Smooth muscle cell (in vitro differentiated cells): Measurements from ENCODE around the gene MARK2. TPM values are rescaled to one million over a fixed set of nuclear protein-coding genes. Genes with fewer than 3 reads are reported as not detected.

ENCODE experiments used
- DNase-seq: peaks from one replicate; lab custom pipeline; 2025; ENCODE audit not compliant: unreplicated experiment; lab: John Stamatoyannopoulos, UW
- H2AFZ ChIP-seq: fragments of 200-600 bp; sonication (generic); 2 replicates; pipeline ENCODE4 v1.6.0; 2016; ENCODE audit warnings: antibody characterized with exemption, low read depth, mild to moderate bottlenecking
- H3F3A ChIP-seq: fragments of 200-600 bp; sonication (generic); 2 replicates; pipeline ENCODE4 v1.6.0; 2017; ENCODE audit warnings: antibody characterized with exemption, low read depth
- H3K27ac ChIP-seq: fragments of 200-600 bp; sonication (generic); 2 replicates; pipeline ENCODE4 v1.5.1; 2016; ENCODE audit warnings: low read depth, mild to moderate bottlenecking
- H3K27me3 ChIP-seq: fragments of 200-600 bp; sonication (generic); 2 replicates; pipeline ENCODE4 v1.6.1; 2016; ENCODE audit warnings: low read depth, mild to moderate bottlenecking
- H3K36me3 ChIP-seq: fragments of 200-600 bp; sonication (generic); 2 replicates; pipeline ENCODE4 v1.5.1; 2016; ENCODE audit warnings: low read depth
- H3K4me1 ChIP-seq: fragments of 200-600 bp; sonication (generic); 2 replicates; pipeline ENCODE4 v1.5.1; 2016; ENCODE audit warnings: low read depth
- H3K4me2 ChIP-seq: fragments of 200-600 bp; sonication (generic); 2 replicates; pipeline ENCODE4 v1.6.0; 2016; ENCODE audit warnings: mild to moderate bottlenecking
- H3K4me3 ChIP-seq: fragments of 200-600 bp; sonication (generic); 2 replicates; pipeline ENCODE4 v1.5.1; 2016; ENCODE audit warnings: mild to moderate bottlenecking
- H3K79me2 ChIP-seq: fragments of 200-600 bp; sonication (generic); 2 replicates; pipeline ENCODE4 v1.6.0; 2016; ENCODE audit warnings: low read depth, mild to moderate bottlenecking
- H3K9ac ChIP-seq: fragments of 200-600 bp; sonication (generic); 2 replicates; pipeline ENCODE4 v1.6.0; 2016; ENCODE audit warnings: low read depth
- H3K9me3 ChIP-seq: fragments of 200-600 bp; sonication (generic); replicated peaks from 2 replicates; pipeline ENCODE4 v1.5.1; 2016; ENCODE audit warnings: low read depth
- H4K20me1 ChIP-seq: fragments of 200-600 bp; sonication (generic); 2 replicates; pipeline ENCODE4 v1.6.0; 2016; ENCODE audit warnings: low read depth
- CTCF ChIP-seq: fragments of 200-600 bp; sonication (generic); IDR thresholded peaks from 2 replicates; pipeline ENCODE4 v1.5.1; 2017; ENCODE audit warnings: borderline replicate concordance, mild to moderate bottlenecking, antibody characterized with exemption; ENCODE audit not compliant: insufficient read depth, poor library complexity, severe bottlenecking
- WGBS: methylation state at CpG from one replicate; pipeline ENCODE4 v1.1.7; 2016; ENCODE audit warnings: low lambda C conversion rate; 5-methylcytosine and 5-hydroxymethylcytosine counted together
- polyA plus RNA-seq: library from polyadenylated mRNA; unstranded; fragments of >200 nt; fragmentation: Nextera tagmentation; extraction: Ambion mirVana; gene quantifications from 2 replicates; pipeline ENCODE4 v1.2.1, GENCODE V29; 2016
- total RNA-seq: library from RNA; depleted of rRNA; stranded (reverse); fragments of >200 nt; gene quantifications from 2 replicates; pipeline ENCODE4 v1.2.3, GENCODE V29; 2014

The MARK2 gene
- total and polyA plus RNA-seq, 2 experiments from 2014 or later, result 14.2 to 23.3 TPM

- H3K4me3 ChIP-seq, result no peak overlapping the region
- no peak for DNase-seq
- no peaks in the 10 kb centered on the region for H3K27me3 ChIP-seq
- peaks cover 11% of the 10 kb centered on the region for H3K4me1 ChIP-seq
- no peaks in the 10 kb centered on the region for H3F3A ChIP-seq
- no peak for TF ChIP-seq CTCF
- no peaks in the 10 kb centered on the region for H3K36me3 ChIP-seq
- no peak overlapping the region for H3K4me2 ChIP-seq
- no peak overlapping the region for H3K9ac ChIP-seq
- no peaks in the 10 kb centered on the region for H3K9me3 ChIP-seq
- no peak overlapping the region for H3K27ac ChIP-seq
- H2AFZ ChIP-seq, result no peak overlapping the region
- peaks cover 74% of the 10 kb centered on the region for H4K20me1 ChIP-seq
- 93% methylated on average over 27 of the region's 27 CpGs for WGBS
- H3K79me2 ChIP-seq, result peaks cover 41% of the 10 kb centered on the region
Observed at GRCh38 chr11:63817758-63818498, 21.0 kb upstream of the MARK2 start.

GRCh38 chr11:63818609-63819008, 20.3 kb upstream of the MARK2 start:
- no peaks in the 10 kb centered on the region for H3F3A ChIP-seq
- H3K27ac ChIP-seq, result no peak overlapping the region
- no peaks in the 10 kb centered on the region for H3K9me3 ChIP-seq
- no peak overlapping the region for H3K4me3 ChIP-seq
- peaks cover 38% of the 10 kb centered on the region for H3K79me2 ChIP-seq
- no peak for DNase-seq
- TF ChIP-seq CTCF, result no peak
- H3K9ac ChIP-seq, result no peak overlapping the region
- no peaks in the 10 kb centered on the region for H3K27me3 ChIP-seq
- WGBS, result 99% methylated on average over 19 of the region's 19 CpGs
- peaks cover 11% of the 10 kb centered on the region for H3K4me1 ChIP-seq
- H2AFZ ChIP-seq, result no peak overlapping the region
- H4K20me1 ChIP-seq, result peaks cover 76% of the 10 kb centered on the region
- peaks cover 2% of the 10 kb centered on the region for H3K36me3 ChIP-seq
- no peak overlapping the region for H3K4me2 ChIP-seq

GRCh38 chr11:63821411-63821810, 17.5 kb upstream of the MARK2 start:
- H3K4me1 ChIP-seq, result no peaks in the 10 kb centered on the region
- 96% methylated on average over 5 of the region's 5 CpGs for WGBS
- H3K9ac ChIP-seq, result no peak overlapping the region

More at GRCh38 chr11:63821411-63821810, 17.5 kb upstream of the MARK2 start:
- TF ChIP-seq CTCF, result no peak
- Histone ChIP-seq H3K27me3 (no peaks in the 10 kb centered on the region), H3K36me3 (peaks cover 2% of the 10 kb centered on the region), H3K4me3 (no peak overlapping the region), H3K9me3 (no peaks in the 10 kb centered on the region), H3F3A (peaks cover 7% of the 10 kb centered on the region), H3K27ac (no peak overlapping the region), H4K20me1 (peaks cover 63% of the 10 kb centered on the region), H3K79me2 (peaks cover 10% of the 10 kb centered on the region), H2AFZ (no peak overlapping the region), H3K4me2 (no peak overlapping the region)
- no peak for DNase-seq
